Activated CD4-positive, alpha-beta T cell treated with anti-CD3 and anti-CD28 coated beads for 36 hours (primary cell): Measurements from ENCODE around the gene NNAT. TPM values are rescaled to one million over a fixed set of nuclear protein-coding genes. Genes with fewer than 3 reads are reported as not detected.
"Not testable (repeated sequence)": the region's sequence is repeated elsewhere in the genome, so short reads cannot be mapped to it uniquely, and the experiment has no call there.

Source experiments
- ATAC-seq: fragments of 200-7000 bp; cut with Tn5 transposase; one replicate; pipeline ENCODE4 v1.10.0; 2021; ENCODE audit warnings: mild to moderate bottlenecking, moderate library complexity
- CTCF ChIA-PET: fragments of 350-600 bp; sonication (Branson Sonifier 250); formaldehyde crosslinking; loops from one replicate; lab custom pipeline; 2021; ENCODE audit warnings: antibody characterized with exemption; lab: Charles Lee
- POLR2A ChIA-PET: fragments of 350-600 bp; sonication (Branson Sonifier 250); formaldehyde crosslinking; loops from one replicate; lab custom pipeline; 2021; ENCODE audit warnings: antibody characterized with exemption, inconsistent platforms; lab: Charles Lee
- DNase-seq: peaks from one replicate; pipeline ENCODE4 v3.0.0-alpha.2; 2020
- H3K27ac Mint-ChIP-seq: one replicate; pipeline ENCODE4 v1.8.0; 2021; ENCODE audit warnings: mixed read lengths
- H3K27me3 Mint-ChIP-seq: one replicate; pipeline ENCODE4 v1.8.0; 2021; ENCODE audit warnings: mixed read lengths
- H3K36me3 Mint-ChIP-seq: one replicate; pipeline ENCODE4 v1.8.0; 2021; ENCODE audit warnings: low read depth, mixed read lengths
- H3K4me1 Mint-ChIP-seq: one replicate; pipeline ENCODE4 v1.8.0; 2021; ENCODE audit warnings: mixed read lengths
- H3K4me3 Mint-ChIP-seq: one replicate; pipeline ENCODE4 v1.8.0; 2021; ENCODE audit warnings: mild to moderate bottlenecking, moderate library complexity, mixed read lengths
- H3K9me3 Mint-ChIP-seq: one replicate; pipeline ENCODE4 v1.8.0; 2021; ENCODE audit warnings: low read depth, mixed read lengths
- intact Hi-C, 2 experiments: fragments of 100-400 bp; cut with DNase I in 1 of 2; cut with micrococcal nuclease in 1 of 2; formaldehyde crosslinking; loops; one replicate each; pipeline versions ENCODE4 v1.14.2 to v1.15.1; 2022 to 2024; cut with DNase I, micrococcal nuclease
- total RNA-seq, 2 experiments: library from RNA; stranded (reverse); gene quantifications; one replicate each; pipeline ENCODE4 v1.2.3, GENCODE V29; 2021

NNAT gene
- total RNA-seq, 2 experiments from 2014 or later: 0.42 to 0.91 TPM

DNA sequence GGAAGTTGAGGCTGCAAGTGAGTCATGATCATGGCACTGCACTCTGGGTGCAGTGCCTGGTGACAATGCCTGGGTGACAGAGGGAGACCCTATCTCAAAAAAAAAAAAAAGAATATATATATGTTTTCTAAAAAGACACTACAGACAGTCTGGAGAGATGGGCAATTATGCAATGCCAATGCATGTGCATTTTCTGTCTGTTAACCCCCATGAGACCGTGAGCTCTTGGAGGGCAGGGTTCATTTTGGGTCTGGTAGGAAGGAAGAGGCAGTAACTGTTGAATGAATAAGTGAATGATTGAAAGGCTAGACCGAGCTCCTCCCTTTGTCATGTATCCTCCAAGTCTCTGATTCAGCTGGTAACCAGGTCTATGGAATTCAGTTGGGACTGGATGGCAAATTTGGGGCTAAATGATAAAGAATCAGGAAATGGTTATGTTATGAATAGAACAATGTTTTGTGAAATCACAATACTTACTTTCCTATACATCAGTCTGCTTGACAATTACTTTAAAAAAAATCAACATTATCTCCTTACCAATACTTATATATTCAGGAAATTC, 12.2 kb downstream of the NNAT start:
- DNase-seq (no peak), ATAC-seq (no peak)
- Mint-ChIP-seq H3K27me3 (peaks cover 8% of the 10 kb centered on the region), H3K4me1 (peaks cover 10% of the 10 kb centered on the region), H3K36me3 (no peaks in the 10 kb centered on the region), H3K4me3 (no peak overlapping the region), H3K9me3 (no peaks in the 10 kb centered on the region), H3K27ac (no peak overlapping the region)
- ChIA-PET POLR2A (no interaction called here), CTCF (interaction anchor here (0.6 to 2.7 kb wide), 22 partner anchors 8 to 508 kb away, joined by 3 to 16 read pairs (median 3); no protein-coding TSS in a partner anchor)
- intact Hi-C loops: no loop called here

DNA sequence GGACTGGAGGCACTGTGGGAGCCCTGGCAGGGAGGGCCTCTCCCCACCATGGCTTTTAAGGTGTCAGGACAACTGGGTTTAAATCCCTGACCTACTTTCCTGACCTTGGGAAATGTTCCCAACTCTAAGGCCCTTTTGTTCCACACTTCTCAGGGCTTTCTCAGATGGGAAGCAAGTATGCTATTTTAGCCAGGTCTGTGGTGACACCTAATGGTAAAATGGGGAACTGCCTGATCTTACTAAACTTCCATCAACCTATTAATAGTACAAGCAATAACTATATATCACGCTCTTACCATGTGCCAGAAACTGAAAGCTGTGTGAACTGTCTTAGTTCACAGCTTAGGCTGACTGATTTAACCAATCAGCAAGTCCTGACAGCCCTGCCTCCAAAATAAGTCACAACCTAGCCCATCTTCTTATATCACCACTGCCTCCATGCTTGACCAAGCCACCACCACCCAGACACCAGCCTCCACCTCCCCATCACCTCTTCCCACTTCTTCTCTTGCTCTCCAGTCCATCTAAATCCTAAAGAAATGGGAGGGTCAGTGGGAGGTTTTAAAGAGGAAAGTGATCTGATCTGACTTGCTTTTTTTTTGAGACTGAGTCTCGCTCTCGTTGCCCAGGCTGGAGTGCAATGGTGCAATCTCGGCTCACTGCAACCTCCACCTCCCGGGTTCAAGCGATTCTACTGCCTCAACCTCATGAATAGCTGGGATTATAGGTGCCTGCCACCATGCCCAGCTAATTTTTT, 13.5 kb downstream of the NNAT start:
- H3K36me3 Mint-ChIP-seq: no peaks in the 10 kb centered on the region
- H3K4me3 Mint-ChIP-seq: no peak overlapping the region
- CTCF ChIA-PET: interaction anchor here (0.5 to 2.7 kb wide), 19 partner anchors 10 to 343 kb away, joined by 3 to 16 read pairs (median 3); partner anchors contain the start of gene NNAT
- peaks cover 10% of the 10 kb centered on the region for H3K27me3 Mint-ChIP-seq
- no peaks in the 10 kb centered on the region for H3K9me3 Mint-ChIP-seq
- ATAC-seq: peak; percentile 96
- no peaks in the 10 kb centered on the region for H3K4me1 Mint-ChIP-seq
- H3K27ac Mint-ChIP-seq: no peak overlapping the region
- DNase-seq: peak; percentile 52
- intact Hi-C loops: loop anchor here (1.0 to 2.0 kb wide), 5 partner anchors 142 to 339 kb away; no protein-coding TSS in a partner anchor
- POLR2A ChIA-PET: no interaction called here

DNA sequence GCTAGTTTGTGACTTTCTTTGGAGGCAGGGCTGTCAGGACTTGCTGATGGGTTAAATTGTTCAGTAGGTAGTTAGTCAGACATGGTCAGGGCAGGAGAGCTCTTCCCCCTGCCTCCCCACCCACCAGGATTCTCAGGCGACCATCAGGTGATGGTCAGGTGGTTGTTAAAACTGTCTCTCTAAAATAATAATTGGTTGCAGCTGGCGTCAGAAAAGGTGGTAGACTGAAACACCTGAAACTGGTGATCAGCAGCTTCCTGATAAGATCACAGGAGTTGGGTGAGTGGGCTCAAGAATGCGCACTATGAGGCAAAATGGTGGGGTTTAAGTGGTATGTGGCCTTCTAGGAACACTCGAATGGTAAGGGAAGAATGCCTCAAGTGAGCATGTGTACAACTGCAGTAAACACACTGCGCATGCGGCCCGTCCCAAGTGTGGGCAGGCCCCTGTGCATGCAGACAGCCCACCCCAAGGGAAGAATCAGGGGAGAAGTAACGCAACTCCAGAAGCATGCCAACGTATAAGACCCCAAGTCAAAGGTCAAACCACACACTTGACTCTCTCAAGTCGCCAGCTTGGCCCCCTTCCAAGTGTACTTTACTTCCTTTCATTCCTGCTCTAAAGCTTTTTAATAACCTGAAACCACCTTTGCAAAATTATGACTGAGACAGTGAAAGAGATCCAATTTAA, 14.5 kb downstream of the NNAT start:
- ATAC-seq (no peak), DNase-seq (no peak)
- Mint-ChIP-seq H3K4me1 (no peaks in the 10 kb centered on the region), H3K27ac (no peak overlapping the region), H3K36me3 (no peaks in the 10 kb centered on the region), H3K9me3 (no peaks in the 10 kb centered on the region), H3K27me3 (peaks cover 10% of the 10 kb centered on the region), H3K4me3 (no peak overlapping the region)
- intact Hi-C loops: loop anchor here (2.0 kb wide), 2 partner anchors 151 to 333 kb away; no protein-coding TSS in a partner anchor
- POLR2A ChIA-PET: no interaction called here
- CTCF ChIA-PET: interaction anchor here (0.7 to 2.7 kb wide), 13 partner anchors 11 to 344 kb away, joined by 3 to 11 read pairs (median 3); partner anchors contain the start of gene NNAT

DNA sequence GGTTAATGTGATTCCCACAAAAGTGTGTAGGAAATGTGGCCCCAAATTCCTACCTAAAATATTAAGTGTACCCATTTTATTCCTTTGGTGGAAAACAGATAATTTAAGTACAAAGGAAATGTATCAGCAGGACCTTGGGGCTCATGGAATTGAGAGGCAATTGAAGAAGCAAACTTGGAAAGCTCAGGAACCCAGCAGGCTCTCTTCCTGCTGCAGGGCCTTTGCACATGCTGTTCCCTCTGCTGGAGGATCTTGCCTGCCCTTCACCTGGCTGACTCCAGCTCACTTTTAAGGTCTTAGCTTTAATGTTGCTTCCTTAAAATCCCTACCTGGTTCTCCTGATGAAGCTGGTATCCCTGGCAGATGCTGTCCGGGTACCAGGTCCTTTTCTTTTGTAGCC, 16.5 kb downstream of the NNAT start:
- Mint-ChIP-seq H3K36me3 (no peaks in the 10 kb centered on the region), H3K4me3 (no peak overlapping the region), H3K27ac (no peak overlapping the region), H3K9me3 (no peaks in the 10 kb centered on the region), H3K27me3 (peaks cover 10% of the 10 kb centered on the region), H3K4me1 (no peaks in the 10 kb centered on the region)
- DNase-seq: no peak
- intact Hi-C loops: no loop called here
- no peak for ATAC-seq
- ChIA-PET CTCF (interaction anchor here (0.7 kb wide), 1 partner anchor 664 kb away, joined by 3 read pairs; no protein-coding TSS in a partner anchor), POLR2A (interaction anchor here (0.6 kb wide), 1 partner anchor 49 kb away, joined by 4 read pairs; no protein-coding TSS in a partner anchor)

DNA sequence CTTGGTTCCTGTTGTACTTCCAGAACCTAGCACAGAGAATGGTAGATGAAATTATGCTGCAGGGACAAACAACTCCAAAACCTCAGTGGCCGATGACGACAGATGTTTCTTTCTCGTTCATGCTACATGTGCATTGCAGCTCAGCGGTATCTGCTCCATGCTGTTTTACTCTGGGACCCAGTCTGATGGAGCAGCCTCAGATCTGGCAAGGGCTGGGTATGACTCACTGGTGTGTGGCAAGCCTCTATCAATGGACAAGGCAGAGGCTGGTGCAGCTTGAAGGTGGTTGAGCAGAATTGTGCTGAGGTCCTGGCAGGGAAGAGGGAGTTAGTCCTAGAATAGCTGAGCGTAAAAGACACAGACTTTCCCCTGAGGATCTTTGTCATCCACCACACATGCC, 17.0 kb downstream of the NNAT start:
- H3K27ac Mint-ChIP-seq: no peak overlapping the region
- no peak overlapping the region for H3K4me3 Mint-ChIP-seq
- POLR2A ChIA-PET: interaction anchor here (0.6 kb wide), 1 partner anchor 50 kb away, joined by 4 read pairs; no protein-coding TSS in a partner anchor
- H3K4me1 Mint-ChIP-seq: no peaks in the 10 kb centered on the region
- no peaks in the 10 kb centered on the region for H3K36me3 Mint-ChIP-seq
- no peak for DNase-seq
- no peak for ATAC-seq
- intact Hi-C loops: no loop called here
- peaks cover 10% of the 10 kb centered on the region for H3K27me3 Mint-ChIP-seq
- no peaks in the 10 kb centered on the region for H3K9me3 Mint-ChIP-seq
- CTCF ChIA-PET: interaction anchor here (0.7 to 0.8 kb wide), 2 partner anchors 346 to 665 kb away, joined by 3 read pairs; no protein-coding TSS in a partner anchor

DNA sequence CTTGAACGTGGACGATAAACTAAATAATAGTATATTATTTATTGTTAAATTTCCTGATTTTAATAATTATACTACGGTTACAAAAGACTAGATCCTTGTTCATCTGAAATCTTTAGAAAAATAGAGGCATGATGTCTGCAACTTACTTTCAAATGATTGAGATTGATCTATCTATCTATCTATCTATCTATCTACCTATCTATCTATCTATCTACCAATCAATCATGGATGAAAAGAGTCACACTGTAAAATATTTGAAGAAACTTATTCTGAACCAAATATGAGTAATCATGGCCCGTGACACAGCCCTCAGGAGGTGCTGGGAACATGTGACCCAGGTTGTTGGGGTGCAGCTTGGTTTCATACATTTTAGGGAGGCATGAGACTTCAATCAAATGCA, 18.4 kb downstream of the NNAT start:
- CTCF ChIA-PET: interaction anchor here (0.6 to 1.2 kb wide), 4 partner anchors 9 to 494 kb away, joined by 3 read pairs; partner anchors contain the start of genes RPRD1B and TTI1
- intact Hi-C loops: no loop called here
- no peak for ATAC-seq
- no peaks in the 10 kb centered on the region for H3K4me1 Mint-ChIP-seq
- H3K27ac Mint-ChIP-seq: no peak overlapping the region
- H3K9me3 Mint-ChIP-seq: no peaks in the 10 kb centered on the region
- peaks cover 10% of the 10 kb centered on the region for H3K27me3 Mint-ChIP-seq
- POLR2A ChIA-PET: no interaction called here
- no peaks in the 10 kb centered on the region for H3K36me3 Mint-ChIP-seq
- H3K4me3 Mint-ChIP-seq: no peak overlapping the region
- DNase-seq: no peak

DNA sequence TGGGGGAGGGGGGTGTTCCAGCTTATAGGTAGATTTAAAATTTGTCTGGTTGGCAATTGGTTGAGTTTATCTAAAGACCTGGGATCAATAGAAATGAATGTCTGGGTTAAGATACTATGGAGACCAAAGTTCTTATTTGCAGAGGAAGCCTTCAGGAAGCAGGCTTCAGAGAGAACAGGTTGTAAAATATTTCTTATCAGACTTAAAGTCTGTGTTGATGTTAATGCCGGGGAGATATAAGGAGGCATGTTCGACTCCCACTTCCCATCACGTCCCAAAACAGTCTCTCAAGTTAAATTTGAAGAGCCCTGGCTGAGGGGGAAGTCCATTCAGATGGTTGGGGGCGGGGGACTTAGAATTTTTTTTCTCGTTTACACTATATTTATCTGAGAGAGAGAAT, 19.0 kb downstream of the NNAT start:
- Mint-ChIP-seq H3K27ac (no peak overlapping the region), H3K36me3 (no peaks in the 10 kb centered on the region), H3K4me3 (no peak overlapping the region), H3K4me1 (no peaks in the 10 kb centered on the region), H3K27me3 (peaks cover 10% of the 10 kb centered on the region), H3K9me3 (no peaks in the 10 kb centered on the region)
- ChIA-PET CTCF (interaction anchor here (0.7 kb wide), 1 partner anchor 224 kb away, joined by 5 read pairs; no protein-coding TSS in a partner anchor), POLR2A (no interaction called here)
- no peak for ATAC-seq
- intact Hi-C loops: no loop called here
- DNase-seq: no peak

DNA sequence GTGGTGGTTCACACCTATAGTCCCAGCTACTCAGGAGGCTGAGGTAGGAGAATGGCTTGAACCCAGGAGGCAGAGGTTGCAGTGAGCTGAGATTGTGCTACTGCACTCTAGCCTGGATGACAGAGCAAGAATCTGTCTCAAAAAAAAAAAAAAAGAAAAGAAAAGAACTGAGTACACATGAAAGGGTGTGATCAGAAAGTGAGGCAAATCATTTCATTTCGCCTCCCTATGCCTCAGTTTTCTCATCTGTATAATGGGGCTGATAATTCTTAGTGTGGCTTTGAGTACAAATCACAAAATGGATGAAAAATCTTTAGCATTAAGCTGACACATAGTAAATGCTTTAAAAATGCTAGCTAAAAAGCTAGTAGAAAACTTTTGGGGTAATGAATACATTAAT, 19.8 kb downstream of the NNAT start:
- H3K4me1 Mint-ChIP-seq, H3K36me3 Mint-ChIP-seq, H3K4me3 Mint-ChIP-seq, H3K27me3 Mint-ChIP-seq, ATAC-seq, H3K27ac Mint-ChIP-seq, POLR2A ChIA-PET, H3K9me3 Mint-ChIP-seq, DNase-seq, intact Hi-C loops: not testable (repeated sequence)
- CTCF ChIA-PET: interaction anchor here (0.6 kb wide), 1 partner anchor 825 kb away, joined by 3 read pairs; no protein-coding TSS in a partner anchor

DNA sequence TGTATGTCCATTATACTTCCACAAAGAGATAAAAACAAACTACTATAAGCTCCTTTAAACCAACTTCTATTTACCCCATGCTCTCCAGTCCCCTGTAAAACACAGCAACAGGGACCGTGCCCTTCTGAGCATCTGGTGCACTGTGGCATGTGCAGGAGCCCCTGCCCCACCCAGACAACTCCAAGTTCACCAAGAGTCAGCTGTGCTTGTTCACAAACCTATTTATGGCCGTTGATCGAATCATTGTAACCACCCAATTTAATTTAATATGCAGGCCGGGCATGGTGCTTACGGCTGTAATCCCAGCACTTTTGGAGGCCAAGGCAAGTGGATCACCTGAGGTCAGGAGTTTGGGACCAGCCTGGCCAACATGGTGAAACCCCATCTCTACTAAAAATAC, 20.3 kb downstream of the NNAT start:
- no peak overlapping the region for H3K27ac Mint-ChIP-seq
- no peak for DNase-seq
- H3K27me3 Mint-ChIP-seq: peaks cover 10% of the 10 kb centered on the region
- H3K9me3 Mint-ChIP-seq: no peaks in the 10 kb centered on the region
- ATAC-seq: no peak
- POLR2A ChIA-PET: no interaction called here
- H3K4me1 Mint-ChIP-seq: no peaks in the 10 kb centered on the region
- CTCF ChIA-PET: interaction anchor here (0.6 to 1.2 kb wide), 5 partner anchors 8 to 825 kb away, joined by 3 to 4 read pairs (median 3); no protein-coding TSS in a partner anchor
- no peak overlapping the region for H3K4me3 Mint-ChIP-seq
- intact Hi-C loops: no loop called here
- H3K36me3 Mint-ChIP-seq: no peaks in the 10 kb centered on the region

DNA sequence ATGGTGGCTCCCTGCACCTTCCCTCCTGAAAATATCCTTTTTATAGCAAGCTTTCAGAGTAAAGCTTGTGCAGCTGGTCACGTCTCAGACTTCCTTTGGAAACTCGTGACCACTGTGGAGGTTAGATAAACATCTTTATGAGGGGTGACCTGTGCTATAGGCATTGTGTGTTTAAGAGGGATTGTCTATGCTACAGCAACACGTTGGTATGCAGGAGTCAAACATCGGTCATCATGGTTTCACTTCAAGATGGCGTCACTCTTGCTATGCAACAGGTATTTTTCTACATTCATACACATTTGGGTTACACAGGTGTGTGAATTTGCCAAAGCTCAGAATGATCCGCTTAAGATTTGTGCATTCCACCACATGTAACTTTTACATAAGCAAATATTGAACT, 21.2 kb downstream of the NNAT start:
- ATAC-seq: no peak
- CTCF ChIA-PET: interaction anchor here (0.6 to 1.2 kb wide), 4 partner anchors 9 to 631 kb away, joined by 3 read pairs; no protein-coding TSS in a partner anchor

DNA sequence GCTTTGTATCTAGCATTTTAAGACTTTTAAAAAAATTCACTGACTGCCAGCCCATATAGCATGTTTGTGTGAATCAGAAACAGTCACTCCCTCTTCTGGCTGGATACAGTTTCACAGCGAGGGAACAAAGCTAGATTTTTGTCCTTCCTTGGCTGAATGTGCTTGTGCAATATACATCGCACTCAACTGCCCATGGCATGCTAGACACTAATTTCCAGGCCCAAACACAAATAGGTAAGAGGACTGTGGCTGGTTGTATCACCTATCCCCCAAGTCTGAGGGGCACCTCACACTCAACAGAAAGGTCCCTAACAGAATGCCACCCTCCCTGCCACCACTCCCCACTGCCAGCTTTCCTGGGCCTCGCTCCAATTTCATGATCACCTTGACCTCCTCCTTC, 22.8 kb downstream of the NNAT start:
- no peak overlapping the region for H3K27ac Mint-ChIP-seq
- peaks cover 4% of the 10 kb centered on the region for H3K27me3 Mint-ChIP-seq
- ATAC-seq: no peak
- no peaks in the 10 kb centered on the region for H3K4me1 Mint-ChIP-seq
- ChIA-PET POLR2A (no interaction called here), CTCF (no interaction called here)
- no peaks in the 10 kb centered on the region for H3K9me3 Mint-ChIP-seq
- intact Hi-C loops: no loop called here
- DNase-seq: no peak
- H3K4me3 Mint-ChIP-seq: no peak overlapping the region
- no peaks in the 10 kb centered on the region for H3K36me3 Mint-ChIP-seq

More for the DNA sequence above, 21.2 kb downstream of the NNAT start:
- POLR2A ChIA-PET: interaction anchor here (0.7 kb wide), 1 partner anchor 137 kb away, joined by 4 read pairs; no protein-coding TSS in a partner anchor
- H3K27ac Mint-ChIP-seq: no peak overlapping the region
- H3K27me3 Mint-ChIP-seq: peaks cover 10% of the 10 kb centered on the region
- no peaks in the 10 kb centered on the region for H3K9me3 Mint-ChIP-seq
- H3K4me3 Mint-ChIP-seq: no peak overlapping the region
- no peak for DNase-seq
- H3K36me3 Mint-ChIP-seq: no peaks in the 10 kb centered on the region
- intact Hi-C loops: no loop called here
- no peaks in the 10 kb centered on the region for H3K4me1 Mint-ChIP-seq
